GM06990 (cell line): ENCODE results near the gene OR1K1.

Experiments used
- DNase-seq: peaks from one replicate; pipeline ENCODE4 v3.0.0-alpha.2; 2011; ENCODE audit not compliant: insufficient read length; ENCODE audit errors: extremely low read depth
- H3K27me3 ChIP-seq: replicated peaks from 2 replicates; pipeline ENCODE4 v1.6.0; 2011; ENCODE audit warnings: low read length; ENCODE audit not compliant: control insufficient read depth, insufficient read depth
- H3K36me3 ChIP-seq: 2 replicates; pipeline ENCODE4 v1.5.1; 2011; ENCODE audit warnings: low read length; ENCODE audit not compliant: control insufficient read depth, insufficient read depth
- H3K4me3 ChIP-seq: replicated peaks from 2 replicates; pipeline ENCODE4 v1.5.1; 2011; ENCODE audit warnings: low read depth, mild to moderate bottlenecking, control low read depth, low read length
- CTCF ChIP-seq: IDR thresholded peaks from 2 replicates; pipeline ENCODE4 v1.5.1; 2011; ENCODE audit warnings: low read length, control low read depth, mild to moderate bottlenecking, inconsistent platforms; ENCODE audit not compliant: insufficient read depth, poor library complexity, severe bottlenecking

OR1K1 gene

GRCh38 chr9:122816163-122816867 lies 16.4 kb downstream of the OR1K1 start:
- TF ChIP-seq CTCF: no peak
- H3K27me3 ChIP-seq: no peaks in the 10 kb centered on the region
- H3K36me3 ChIP-seq: peaks cover 3% of the 10 kb centered on the region
- DNase-seq: no peak
- H3K4me3 ChIP-seq: no peak overlapping the region

- no peak for TF ChIP-seq CTCF
- Histone ChIP-seq H3K4me3 (no peak overlapping the region), H3K27me3 (no peaks in the 10 kb centered on the region), H3K36me3 (peaks cover 11% of the 10 kb centered on the region)
- DNase-seq: no peak
These were observed 19.4 kb downstream of the OR1K1 start for GRCh38 chr9:122819326-122819725.

GRCh38 chr9:122819791-122820489 lies 20.0 kb downstream of the OR1K1 start:
- H3K4me3 ChIP-seq: no peak overlapping the region
- DNase-seq: no peak
- TF ChIP-seq CTCF: no peak
- peaks cover 12% of the 10 kb centered on the region for H3K36me3 ChIP-seq
- no peaks in the 10 kb centered on the region for H3K27me3 ChIP-seq

- TF ChIP-seq CTCF: no peak
- Histone ChIP-seq H3K4me3 (no peak overlapping the region), H3K27me3 (no peaks in the 10 kb centered on the region), H3K36me3 (peaks cover 12% of the 10 kb centered on the region)
- no peak for DNase-seq
These were observed 20.5 kb downstream of the OR1K1 start for GRCh38 chr9:122820490-122820845.

GRCh38 chr9:122821278-122821943 lies 21.5 kb downstream of the OR1K1 start:
- peaks cover 12% of the 10 kb centered on the region for H3K36me3 ChIP-seq
- no peak overlapping the region for H3K4me3 ChIP-seq
- TF ChIP-seq CTCF: no peak
- no peaks in the 10 kb centered on the region for H3K27me3 ChIP-seq
- no peak for DNase-seq
